Kidney capillary endothelial cell (primary cell): ENCODE data around the gene CD37.
"Not testable (repeated sequence)": the region's sequence is repeated elsewhere in the genome, so short reads cannot be mapped to it uniquely, and the experiment has no call there.

Source experiments
- DNase-seq: peaks from one replicate; pipeline ENCODE4 v3.0.0-alpha.2; 2018; ENCODE audit warnings: low spot score

Gene CD37

GRCh38 chr19:49331187-49331586, 4.0 kb upstream of the CD37 start:
- DNase-seq, result not testable (repeated sequence)

- DNase-seq, result peak; percentile 36
These were observed 3.6 kb upstream of the CD37 start for GRCh38 chr19:49331616-49332055.

GRCh38 chr19:49332691-49333417, 2.4 kb upstream of the CD37 start:
- DNase-seq, result not testable (repeated sequence)

- no peak for DNase-seq
These were observed 1.8 kb upstream of the CD37 start for GRCh38 chr19:49333418-49333805.

- DNase-seq, result no peak
These were observed 1.4 kb upstream of the CD37 start for GRCh38 chr19:49333811-49334288.

GRCh38 chr19:49335784-49336481, 727 bp downstream of the CD37 start:
- DNase-seq, result no peak

- DNase-seq, result no peak
These were observed 1.5 kb downstream of the CD37 start for GRCh38 chr19:49336482-49337266.

GRCh38 chr19:49337267-49338022, 2.2 kb downstream of the CD37 start:
- DNase-seq, result no peak

- no peak for DNase-seq
These were observed 2.9 kb downstream of the CD37 start for GRCh38 chr19:49338023-49338677.

- no peak for DNase-seq
These were observed 3.6 kb downstream of the CD37 start for GRCh38 chr19:49338691-49339300.

GRCh38 chr19:49339301-49340068, 4.3 kb downstream of the CD37 start:
- peak; percentile 65 for DNase-seq

GRCh38 chr19:49340069-49340864, 5.1 kb downstream of the CD37 start:
- no peak for DNase-seq

- DNase-seq, result no peak
These were observed 5.9 kb downstream of the CD37 start for GRCh38 chr19:49340865-49341718.

- no peak for DNase-seq
These were observed 7.1 kb downstream of the CD37 start for GRCh38 chr19:49342291-49342721.

- no peak for DNase-seq
These were observed 7.9 kb downstream of the CD37 start for GRCh38 chr19:49343123-49343522.

- no peak for DNase-seq
These were observed 9.6 kb downstream of the CD37 start for GRCh38 chr19:49344505-49345423.

- no peak for DNase-seq
These were observed 12.0 kb downstream of the CD37 start for GRCh38 chr19:49347191-49347590.
